HCT116 (cell line): ENCODE results near the gene QSOX1. TPM values are rescaled to one million over a fixed set of nuclear protein-coding genes. Genes with fewer than 3 reads are reported as not detected.

ENCODE experiments used
- ATAC-seq: fragments of 200-7000 bp; cut with Tn5 transposase; 2 replicates; pipeline ENCODE4 v1.9.1; 2020; ENCODE audit warnings: mild to moderate bottlenecking, moderate library complexity
- BruUV-seq: library from RNA; stranded (reverse); fragments of 400-500 nt; replicated peaks from 2 replicates; lab custom pipeline; 2021; lab: Mats Ljungman, UMichigan
- CTCF ChIA-PET: fragments of 300-600 bp; sonication (Branson Sonifier 250); formaldehyde crosslinking; loops from one replicate; lab custom pipeline; 2021; ENCODE audit warnings: antibody characterized with exemption; lab: Charles Lee
- POLR2A ChIA-PET: fragments of 300-600, 350-600 bp; sonication (Branson Sonifier 250); formaldehyde crosslinking; loops from one replicate; lab custom pipeline; 2021; ENCODE audit warnings: antibody characterized with exemption; lab: Charles Lee
- RAD21 ChIA-PET, 2 experiments: fragments of 300-600 bp; sonication (Branson Sonifier 250); formaldehyde crosslinking; loops; one replicate each; lab custom pipeline; 2023; ENCODE audit warnings: low total read pairs in 2 of 2; ENCODE audit not compliant: uncharacterized antibody in 2 of 2, unreplicated experiment in 2 of 2, low non-redundant PET in 1 of 2; lab: Charles Lee
- DNase-seq: peaks from one replicate; pipeline ENCODE4 v3.0.0-alpha.2; 2010; ENCODE audit warnings: low read depth, low spot score
- H2AFZ ChIP-seq: fragments of 200-600 bp; shearing (Covaris generic), sonication (generic); 2 replicates; pipeline ENCODE4 v1.6.1; 2017; ENCODE audit warnings: low read depth, mixed run types, mixed read lengths, antibody characterized with exemption, low read length; ENCODE audit not compliant: poor library complexity, severe bottlenecking
- H3K27ac ChIP-seq: 2 replicates; pipeline ENCODE4 v1.5.1; 2012; ENCODE audit warnings: low read depth, low read length
- H3K27me3 ChIP-seq: fragments of 200-600 bp; sonication (generic); 2 replicates; pipeline ENCODE4 v1.6.1; 2016; ENCODE audit warnings: mixed run types, low read length, mixed read lengths; ENCODE audit not compliant: insufficient read depth
- H3K36me3 ChIP-seq, 2 experiments: fragments of 200-500 bp in 1 of 2; fragments of 200-600 bp in 1 of 2; sonication (Bioruptor generic) in 1 of 2; sonication (generic) in 1 of 2; 2 replicates each; pipeline versions ENCODE4 v1.5.1 to v1.6.1; 2014 to 2016; ENCODE audit warnings: low read length in 2 of 2, inconsistent platforms in 1 of 2, mixed read lengths in 1 of 2, mixed run types in 1 of 2; ENCODE audit not compliant: insufficient read depth in 2 of 2, control insufficient read depth in 1 of 2
- H3K4me1 ChIP-seq, 2 experiments: fragments of 200-600 bp in 1 of 2; sonication (generic) in 1 of 2; 2 replicates each; pipeline versions ENCODE4 v1.5.1 to v1.6.1; 2012 to 2017; ENCODE audit warnings: low read length in 2 of 2, inconsistent platforms in 1 of 2, mild to moderate bottlenecking in 1 of 2, mixed read lengths in 1 of 2, mixed run types in 1 of 2, moderate library complexity in 1 of 2; ENCODE audit not compliant: insufficient read depth in 2 of 2, control insufficient read depth in 1 of 2
- H3K4me2 ChIP-seq: fragments of 200-600 bp; sonication (generic); 2 replicates; pipeline ENCODE4 v1.6.1; 2017; ENCODE audit warnings: mixed run types, low read length, mixed read lengths
- H3K4me3 ChIP-seq, 2 experiments: fragments of 200-600 bp in 1 of 2; sonication (generic) in 1 of 2; replicated peaks in 1 of 2; 2 replicates each; pipeline ENCODE4 v1.5.1; 2011 to 2016; ENCODE audit warnings: low read length in 2 of 2, control low read depth in 1 of 2, low read depth in 1 of 2, mild to moderate bottlenecking in 1 of 2, mixed read lengths in 1 of 2, mixed run types in 1 of 2
- H3K79me2 ChIP-seq: fragments of 200-600 bp; sonication (generic); 2 replicates; pipeline ENCODE4 v1.6.1; 2017; ENCODE audit warnings: mild to moderate bottlenecking, mixed run types, low read length, moderate library complexity, mixed read lengths; ENCODE audit not compliant: insufficient read depth
- H3K9ac ChIP-seq: fragments of 200-600 bp; sonication (generic); 2 replicates; pipeline ENCODE4 v1.6.1; 2016; ENCODE audit warnings: low read length, mixed read lengths
- H3K9me2 ChIP-seq: fragments of 200-600 bp; sonication (generic), shearing (Covaris generic); 2 replicates; pipeline ENCODE4 v1.6.1; 2017; ENCODE audit warnings: mixed run types, mild to moderate bottlenecking, moderate library complexity; ENCODE audit not compliant: insufficient read depth
- H3K9me3 ChIP-seq, 2 experiments: fragments of 200-500 bp in 1 of 2; fragments of 200-600 bp in 1 of 2; sonication (Bioruptor generic) in 1 of 2; sonication (generic) in 1 of 2; 2 replicates each; pipeline ENCODE4 v1.6.1; 2014 to 2017; ENCODE audit warnings: low read length in 2 of 2, mixed read lengths in 2 of 2, inconsistent platforms in 1 of 2, low read depth in 1 of 2, mild to moderate bottlenecking in 1 of 2, mixed run types in 1 of 2, moderate library complexity in 1 of 2; ENCODE audit not compliant: control insufficient read depth in 1 of 2, insufficient read depth in 1 of 2
- H4K20me1 ChIP-seq: fragments of 200-600 bp; sonication (generic), shearing (Covaris generic); 2 replicates; pipeline ENCODE4 v1.6.1; 2017; ENCODE audit warnings: mixed run types, mild to moderate bottlenecking, moderate library complexity; ENCODE audit not compliant: insufficient read depth
- CEBPB ChIP-seq: IDR thresholded peaks from 2 replicates; pipeline ENCODE4 v1.6.1; 2012; ENCODE audit warnings: low read depth
- CTCF ChIP-seq, 3 experiments: fragments of 200-600 bp in 1 of 3; sonication (generic) in 1 of 3; IDR thresholded peaks in 2 of 3; conservative IDR thresholded peaks in 1 of 3; 2 replicates each; pipeline ENCODE4 v1.5.1; 2012 to 2017; ENCODE audit warnings: low read depth in 2 of 3, low read length in 2 of 3, antibody characterized with exemption in 1 of 3, borderline replicate concordance in 1 of 3, control low read depth in 1 of 3, mild to moderate bottlenecking in 1 of 3, mixed read lengths in 1 of 3, mixed run types in 1 of 3, moderate library complexity in 1 of 3; ENCODE audit not compliant: insufficient read depth in 1 of 3
- EZH2phosphoT487 ChIP-seq: fragments of 200-600 bp; IDR thresholded peaks from 2 replicates; pipeline ENCODE4 v1.6.1; 2018; ENCODE audit warnings: antibody characterized with exemption, borderline replicate concordance
- RAD21 ChIP-seq: IDR thresholded peaks from 2 replicates; pipeline ENCODE4 v1.6.1; 2012; ENCODE audit warnings: low read depth, mild to moderate bottlenecking
- SRF ChIP-seq: IDR thresholded peaks from 2 replicates; pipeline ENCODE4 v1.6.1; 2012; ENCODE audit warnings: low read depth
- ZBTB33 ChIP-seq: IDR thresholded peaks from 2 replicates; pipeline ENCODE4 v1.6.1; 2011; ENCODE audit warnings: mild to moderate bottlenecking, low read length, moderate library complexity; ENCODE audit not compliant: insufficient replicate concordance; ENCODE audit errors: extremely low read depth
- intact Hi-C: fragments of 100-400 bp; cut with micrococcal nuclease; formaldehyde crosslinking; loops from 2 replicates; pipeline ENCODE4 v1.10.0; 2022
- total RNA-seq: library from RNA; stranded (reverse); gene quantifications from one replicate; pipeline ENCODE4 v1.2.1, GENCODE V29; 2021; ENCODE audit not compliant: unreplicated experiment

The QSOX1 gene
- total RNA-seq, 1 experiment from 2014 or later = 89.2 TPM

GRCh38 chr1:180178511-180179161 is 24.0 kb downstream of the QSOX1 start:
- Histone ChIP-seq H3K27ac (no peak overlapping the region), H3K9me2 (no peaks in the 10 kb centered on the region), H3K9me3 (no peaks in the 10 kb centered on the region), H3K4me1 (no peaks in the 10 kb centered on the region), H3K4me2 (no peak overlapping the region), H3K27me3 (no peaks in the 10 kb centered on the region), H3K4me3 (no peak overlapping the region), H4K20me1 (no peaks in the 10 kb centered on the region), H3K79me2 (no peaks in the 10 kb centered on the region), H3K36me3 (no peaks in the 10 kb centered on the region; a peak in 1 of 4 replicates), H3K9ac (no peak overlapping the region), H2AFZ (no peak overlapping the region)
- DNase-seq (peak; percentile 3), ATAC-seq (peak; percentile 67)
- BruUV-seq = no TSS peak
- ChIA-PET CTCF (interaction anchor here (0.6 to 5.0 kb wide), 12 partner anchors 9 to 477 kb away, joined by 3 to 41 read pairs (median 6); no protein-coding TSS in a partner anchor), RAD21 (interaction anchor here (0.7 to 1.7 kb wide), 6 partner anchors 9 to 472 kb away, joined by 3 to 6 read pairs (median 4); no protein-coding TSS in a partner anchor), POLR2A (interaction anchor here (0.8 kb wide), 1 partner anchor 472 kb away, joined by 3 read pairs; no protein-coding TSS in a partner anchor)
- intact Hi-C loops = loop anchor here (1.0 kb wide), 3 partner anchors 311 to 472 kb away; no protein-coding TSS in a partner anchor
- TF ChIP-seq CTCF (IDR thresholded peaks at IDR 0.05 in 2 of 3, conservative IDR thresholded peaks at IDR 0.05 in 1 of 3; ENCODE audit: borderline replicate concordance in 1 of 3, insufficient read depth in 1 of 3, low read depth in 2 of 3, low read length in 2 of 3) = peak; percentile 57 to 96 (median 95); a peak in 5 of 6 replicates
- TF ChIP-seq EZH2phosphoT487 = no peak
- TF ChIP-seq CEBPB = no peak
- no peak for TF ChIP-seq ZBTB33
- peak; percentile 90 for TF ChIP-seq RAD21
- no peak for TF ChIP-seq SRF
